ENCODE results near the gene MBOAT7.
"Not testable (repeated sequence)": the region's sequence is repeated elsewhere in the genome, so short reads cannot be mapped to it uniquely, and the experiment has no call there.

DNA sequence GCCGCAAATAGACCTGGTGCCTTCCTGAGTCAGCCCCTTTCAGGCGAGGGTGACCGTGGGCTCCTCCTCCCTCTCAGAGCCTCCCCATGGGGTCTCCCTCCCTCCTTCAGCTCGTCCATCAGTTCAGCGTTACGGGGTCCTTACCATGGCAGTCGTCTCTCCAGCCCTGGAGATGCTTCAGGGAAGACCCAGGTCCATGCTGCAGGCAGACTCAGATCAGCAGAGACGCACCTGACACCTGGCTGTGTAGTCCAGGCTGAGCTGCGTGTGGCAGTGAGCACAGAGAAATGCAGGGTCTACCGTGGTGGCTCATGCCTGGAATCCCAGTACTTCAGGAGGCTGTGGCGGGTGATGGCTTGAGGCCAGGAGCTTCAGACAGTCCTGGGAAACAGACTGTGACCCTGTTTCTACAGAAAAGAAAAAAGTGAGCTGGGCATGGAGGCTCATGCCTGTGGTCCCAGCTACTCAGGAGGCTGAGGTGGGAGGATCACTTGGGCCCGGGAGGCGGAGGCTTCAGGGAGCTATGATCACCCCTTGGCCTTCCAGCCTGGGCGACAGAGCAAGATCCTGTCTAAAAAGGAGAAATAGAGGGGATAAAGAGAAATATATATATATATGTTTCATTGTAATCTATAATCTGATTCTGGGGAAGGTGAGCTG lies 34.0 kb upstream of the MBOAT7 start:
- TF ChIP-seq, protein P1, sequence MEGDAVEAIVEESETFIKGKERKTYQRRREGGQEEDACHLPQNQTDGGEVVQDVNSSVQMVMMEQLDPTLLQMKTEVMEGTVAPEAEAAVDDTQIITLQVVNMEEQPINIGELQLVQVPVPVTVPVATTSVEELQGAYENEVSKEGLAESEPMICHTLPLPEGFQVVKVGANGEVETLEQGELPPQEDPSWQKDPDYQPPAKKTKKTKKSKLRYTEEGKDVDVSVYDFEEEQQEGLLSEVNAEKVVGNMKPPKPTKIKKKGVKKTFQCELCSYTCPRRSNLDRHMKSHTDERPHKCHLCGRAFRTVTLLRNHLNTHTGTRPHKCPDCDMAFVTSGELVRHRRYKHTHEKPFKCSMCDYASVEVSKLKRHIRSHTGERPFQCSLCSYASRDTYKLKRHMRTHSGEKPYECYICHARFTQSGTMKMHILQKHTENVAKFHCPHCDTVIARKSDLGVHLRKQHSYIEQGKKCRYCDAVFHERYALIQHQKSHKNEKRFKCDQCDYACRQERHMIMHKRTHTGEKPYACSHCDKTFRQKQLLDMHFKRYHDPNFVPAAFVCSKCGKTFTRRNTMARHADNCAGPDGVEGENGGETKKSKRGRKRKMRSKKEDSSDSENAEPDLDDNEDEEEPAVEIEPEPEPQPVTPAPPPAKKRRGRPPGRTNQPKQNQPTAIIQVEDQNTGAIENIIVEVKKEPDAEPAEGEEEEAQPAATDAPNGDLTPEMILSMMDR (IDR thresholded peaks at IDR 0.05; ENCODE audit: poor library complexity, severe bottlenecking) = not testable (repeated sequence)
- TF ChIP-seq EZH2 (IDR thresholded peaks at IDR 0.05; ENCODE audit: borderline replicate concordance, insufficient read depth, low read length, poor library complexity, severe bottlenecking); EP300 (conservative IDR thresholded peaks at IDR 0.05; ENCODE audit: poor library complexity, severe bottlenecking); SMC3 (conservative IDR thresholded peaks at IDR 0.05; ENCODE audit: poor library complexity); RAD21 (conservative IDR thresholded peaks at IDR 0.05): not testable (repeated sequence)
- TF ChIP-seq, protein P2, sequence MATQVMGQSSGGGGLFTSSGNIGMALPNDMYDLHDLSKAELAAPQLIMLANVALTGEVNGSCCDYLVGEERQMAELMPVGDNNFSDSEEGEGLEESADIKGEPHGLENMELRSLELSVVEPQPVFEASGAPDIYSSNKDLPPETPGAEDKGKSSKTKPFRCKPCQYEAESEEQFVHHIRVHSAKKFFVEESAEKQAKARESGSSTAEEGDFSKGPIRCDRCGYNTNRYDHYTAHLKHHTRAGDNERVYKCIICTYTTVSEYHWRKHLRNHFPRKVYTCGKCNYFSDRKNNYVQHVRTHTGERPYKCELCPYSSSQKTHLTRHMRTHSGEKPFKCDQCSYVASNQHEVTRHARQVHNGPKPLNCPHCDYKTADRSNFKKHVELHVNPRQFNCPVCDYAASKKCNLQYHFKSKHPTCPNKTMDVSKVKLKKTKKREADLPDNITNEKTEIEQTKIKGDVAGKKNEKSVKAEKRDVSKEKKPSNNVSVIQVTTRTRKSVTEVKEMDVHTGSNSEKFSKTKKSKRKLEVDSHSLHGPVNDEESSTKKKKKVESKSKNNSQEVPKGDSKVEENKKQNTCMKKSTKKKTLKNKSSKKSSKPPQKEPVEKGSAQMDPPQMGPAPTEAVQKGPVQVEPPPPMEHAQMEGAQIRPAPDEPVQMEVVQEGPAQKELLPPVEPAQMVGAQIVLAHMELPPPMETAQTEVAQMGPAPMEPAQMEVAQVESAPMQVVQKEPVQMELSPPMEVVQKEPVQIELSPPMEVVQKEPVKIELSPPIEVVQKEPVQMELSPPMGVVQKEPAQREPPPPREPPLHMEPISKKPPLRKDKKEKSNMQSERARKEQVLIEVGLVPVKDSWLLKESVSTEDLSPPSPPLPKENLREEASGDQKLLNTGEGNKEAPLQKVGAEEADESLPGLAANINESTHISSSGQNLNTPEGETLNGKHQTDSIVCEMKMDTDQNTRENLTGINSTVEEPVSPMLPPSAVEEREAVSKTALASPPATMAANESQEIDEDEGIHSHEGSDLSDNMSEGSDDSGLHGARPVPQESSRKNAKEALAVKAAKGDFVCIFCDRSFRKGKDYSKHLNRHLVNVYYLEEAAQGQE (IDR thresholded peaks at IDR 0.05; ENCODE audit: borderline replicate concordance) = not testable (repeated sequence)

Measured in neural cell (in vitro differentiated cells).